Ovary (tissue), 9 donors: Measurements from ENCODE around the gene SAP30BP. TPM values are rescaled to one million over a fixed set of nuclear protein-coding genes. Genes with fewer than 3 reads are reported as not detected.
A peak's percentile ranks its signal among the peaks of the same experiment; 100 is the strongest.

Experiments used
- DNase-seq, 5 donors: peaks; one replicate each; pipeline ENCODE4 v3.0.0-alpha.2; 2019 to 2020
- H3K27ac ChIP-seq, 2 donors: fragments of 200-600 bp; one replicate each; pipeline versions ENCODE4 v1.5.1 to v1.8.0; 2019 to 2022
- H3K27me3 ChIP-seq: fragments of 200-600 bp; one replicate; pipeline ENCODE4 v1.8.0; 2022
- H3K36me3 ChIP-seq: fragments of 200-600 bp; sonication (generic); one replicate; pipeline ENCODE4 v1.5.1; 2019
- H3K4me1 ChIP-seq: one replicate; pipeline ENCODE4 v1.8.1; 2013; ENCODE audit warnings: mild to moderate bottlenecking, moderate library complexity; ENCODE audit not compliant: insufficient read depth
- H3K4me3 ChIP-seq: fragments of 200-600 bp; sonication (generic); one replicate; pipeline ENCODE4 v1.5.1; 2017
- H3K9me3 ChIP-seq, 2 donors: fragments of 200-600 bp in 1 of 2; sonication (generic) in 1 of 2; one replicate each; pipeline versions ENCODE4 v1.5.1 to v1.8.1; 2013 to 2019; ENCODE audit warnings: mild to moderate bottlenecking in 1 of 2, moderate library complexity in 1 of 2
- CTCF ChIP-seq, 3 donors: fragments of 450-650 bp in 2 of 3; fragments of 200-600 bp in 1 of 3; IDR thresholded peaks; one replicate each; pipeline versions ENCODE4 v1.5.1 to v1.8.0; 2016 to 2022; ENCODE audit warnings: antibody characterized with exemption in 3 of 3, mild to moderate bottlenecking in 1 of 3
- EP300 ChIP-seq: sonication (generic); formaldehyde crosslinking; IDR thresholded peaks from one replicate; pipeline ENCODE4 v1.6.1; 2017; ENCODE audit warnings: antibody characterized with exemption
- POLR2A ChIP-seq: fragments of 450-650 bp; IDR thresholded peaks from one replicate; pipeline ENCODE4 v1.6.1; 2017; ENCODE audit warnings: antibody characterized with exemption, mild to moderate bottlenecking, moderate library complexity
- WGBS, 3 donors: extraction: QIAGEN DNeasy Blood & Tissue Kit in 1 of 3; methylation state at CpG; one replicate each; pipeline versions ENCODE4 v1.1.5 to v1.1.7; 2013 to 2017; 5-methylcytosine and 5-hydroxymethylcytosine counted together
- intact Hi-C, 4 donors: fragments of 100-400 bp; cut with DNase I; formaldehyde crosslinking; loops; one replicate each; pipeline versions ENCODE4 v1.11.0 to v1.15.1; 2022 to 2023
- polyA plus RNA-seq, 2 donors: library from polyadenylated mRNA; stranded (reverse); fragments of 200-250 nt in 1 of 2; fragments of 350-450 nt in 1 of 2; fragmentation: Illumina TruSeq in 1 of 2; extraction: RNeasy Lipid Tissue Mini Kit (QIAGEN cat#74804) in 1 of 2; gene quantifications; one replicate each; pipeline ENCODE4 v1.2.3, GENCODE V29; 2013 to 2014
- total RNA-seq, 7 donors: library from RNA; depleted of rRNA in 2 of 7; stranded (reverse); fragments of >200 nt in 2 of 7; fragmentation: NEBNext Ultra II Directional in 3 of 7; extraction: Animal tissue kit (Norgen Biotek cat#: 25700) in 3 of 7; gene quantifications; one replicate each; pipeline versions ENCODE4 v1.1.0 to v1.2.4, GENCODE V29; 2016 to 2023
- donor health status: DM: no; HTN: no; CAD: no; lungs with moderate emphysema.
- donor health status: DM: no; HTN: no; CAD: no.
- donor health status: Bipolar disorder and iron deficiency.
- donor health status: DM: yes; HTN: yes; CAD: no.
- donor health status: DM: no; HTN: no; CAD: no.
- donor health status: DM: yes; HTN: yes; CAD: no.

SAP30BP gene
- total and polyA plus RNA-seq, 9 donors, result 54.8 to 89.1 (median 81.7) TPM

GRCh38 chr17:75629157-75629556 is 38.0 kb upstream of the SAP30BP start:
- H3K4me1 ChIP-seq, result peaks cover 10% of the 10 kb centered on the region
- intact Hi-C loops, result no loop called here
- DNase-seq, result peak in 1 of 5 donors; percentile 37
- WGBS, 3 donors, result 60 to 78% (median 67%) methylated on average over 13 to 14 of the region's 14 CpGs
- TF ChIP-seq EP300 (no peak), CTCF (IDR thresholded peaks at IDR 0.05) (no peak), POLR2A (no peak)
- H3K27ac ChIP-seq, result no peak overlapping the region
- H3K36me3 ChIP-seq, result no peaks in the 10 kb centered on the region
- no peaks in the 10 kb centered on the region for H3K27me3 ChIP-seq
- no peak overlapping the region for H3K4me3 ChIP-seq
- no peaks in the 10 kb centered on the region for H3K9me3 ChIP-seq

- peaks cover 12% of the 10 kb centered on the region for H3K4me1 ChIP-seq
- H3K36me3 ChIP-seq, result no peaks in the 10 kb centered on the region
- WGBS, 3 donors, result 78 to 88% (median 86%) methylated on average over 20 to 26 of the region's 26 CpGs
- H3K4me3 ChIP-seq, result no peak overlapping the region
- no peaks in the 10 kb centered on the region for H3K9me3 ChIP-seq
- TF ChIP-seq EP300, result no peak
- no peaks in the 10 kb centered on the region for H3K27me3 ChIP-seq
- DNase-seq, result peak in 1 of 5 donors; percentile 35
- H3K27ac ChIP-seq, result no peak overlapping the region
- intact Hi-C loops, result loop anchor here in 2 of 4 donors (5.0 kb wide), 1 partner anchor 117 kb away; no protein-coding TSS in a partner anchor
Measured at GRCh38 chr17:75630071-75630917, 36.8 kb upstream of the SAP30BP start.

GRCh38 chr17:75631353-75631752 is 35.8 kb upstream of the SAP30BP start:
- intact Hi-C loops, result loop anchor here in 2 of 4 donors (5.0 kb wide), 1 partner anchor 116 kb away; no protein-coding TSS in a partner anchor
- Histone ChIP-seq H3K4me1 (peaks cover 12% of the 10 kb centered on the region), H3K9me3 (no peaks in the 10 kb centered on the region), H3K27me3 (no peaks in the 10 kb centered on the region), H3K4me3 (no peak overlapping the region), H3K27ac (no peak overlapping the region), H3K36me3 (no peaks in the 10 kb centered on the region)
- TF ChIP-seq POLR2A, result no peak
- no peak for TF ChIP-seq EP300
- no peak for TF ChIP-seq CTCF (IDR thresholded peaks at IDR 0.05)
- WGBS, 3 donors, result 79 to 89% (median 82%) methylated on average over 18 to 27 of the region's 27 CpGs
- DNase-seq, result peak in 1 of 5 donors; percentile 46

- peak overlapping the region in 1 of 2 donors; percentile 80 for H3K27ac ChIP-seq
- WGBS, 3 donors, result 72 to 81% (median 72%) methylated on average over 9 to 12 of the region's 12 CpGs
- no peak overlapping the region for H3K4me3 ChIP-seq
- no peaks in the 10 kb centered on the region for H3K36me3 ChIP-seq
- DNase-seq, result peak in 1 of 5 donors; percentile 42
- H3K9me3 ChIP-seq, result no peaks in the 10 kb centered on the region
- intact Hi-C loops, result loop anchor here in 3 of 4 donors (2.0 to 5.0 kb wide), 2 partner anchors 42 to 115 kb away; no protein-coding TSS in a partner anchor
- no peaks in the 10 kb centered on the region for H3K27me3 ChIP-seq
- H3K4me1 ChIP-seq, result peaks cover 12% of the 10 kb centered on the region
- TF ChIP-seq POLR2A (no peak), CTCF (IDR thresholded peaks at IDR 0.05) (no peak), EP300 (no peak)
Measured at GRCh38 chr17:75632428-75632827, 34.7 kb upstream of the SAP30BP start.
